ENCODE data around the gene TDRD7.

Gene TDRD7

DNA sequence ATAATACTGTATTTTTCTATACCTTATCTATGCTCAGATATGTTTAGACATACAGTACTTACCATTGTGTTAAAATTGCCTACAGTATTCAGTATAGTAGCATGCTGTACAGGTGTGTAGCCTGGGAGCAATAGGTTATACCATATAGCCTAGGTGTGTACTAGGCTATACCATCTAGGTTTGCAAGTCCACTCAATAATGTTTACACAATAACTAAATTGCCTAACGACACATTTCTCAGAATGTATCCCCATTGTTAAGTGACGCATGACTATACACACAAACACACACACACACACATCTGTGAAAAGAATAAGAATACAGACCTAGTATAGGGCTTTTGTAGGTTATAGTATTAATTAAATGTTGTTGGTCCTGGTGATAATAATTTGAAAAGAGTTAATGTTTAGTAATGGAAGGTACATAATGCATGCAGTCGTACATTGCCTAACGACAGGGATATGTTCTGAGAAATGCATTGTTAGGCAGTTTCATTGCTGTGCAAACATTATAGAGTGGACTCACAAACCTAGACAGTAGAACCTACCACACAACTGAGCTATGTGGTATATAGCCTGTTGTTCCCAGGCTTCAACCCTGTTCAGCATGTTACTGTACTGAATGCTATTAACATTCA is 13.6 kb downstream of the TDRD7 start:
- TF ChIP-seq, protein P1, sequence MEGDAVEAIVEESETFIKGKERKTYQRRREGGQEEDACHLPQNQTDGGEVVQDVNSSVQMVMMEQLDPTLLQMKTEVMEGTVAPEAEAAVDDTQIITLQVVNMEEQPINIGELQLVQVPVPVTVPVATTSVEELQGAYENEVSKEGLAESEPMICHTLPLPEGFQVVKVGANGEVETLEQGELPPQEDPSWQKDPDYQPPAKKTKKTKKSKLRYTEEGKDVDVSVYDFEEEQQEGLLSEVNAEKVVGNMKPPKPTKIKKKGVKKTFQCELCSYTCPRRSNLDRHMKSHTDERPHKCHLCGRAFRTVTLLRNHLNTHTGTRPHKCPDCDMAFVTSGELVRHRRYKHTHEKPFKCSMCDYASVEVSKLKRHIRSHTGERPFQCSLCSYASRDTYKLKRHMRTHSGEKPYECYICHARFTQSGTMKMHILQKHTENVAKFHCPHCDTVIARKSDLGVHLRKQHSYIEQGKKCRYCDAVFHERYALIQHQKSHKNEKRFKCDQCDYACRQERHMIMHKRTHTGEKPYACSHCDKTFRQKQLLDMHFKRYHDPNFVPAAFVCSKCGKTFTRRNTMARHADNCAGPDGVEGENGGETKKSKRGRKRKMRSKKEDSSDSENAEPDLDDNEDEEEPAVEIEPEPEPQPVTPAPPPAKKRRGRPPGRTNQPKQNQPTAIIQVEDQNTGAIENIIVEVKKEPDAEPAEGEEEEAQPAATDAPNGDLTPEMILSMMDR (conservative IDR thresholded peaks at IDR 0.05; ENCODE audit: low read depth, low read length): no peak
- no peak overlapping the region for H3K4me3 ChIP-seq (ENCODE audit: low read depth, low read length)
- no peak for DNase-seq (ENCODE audit: low read depth)

DNA sequence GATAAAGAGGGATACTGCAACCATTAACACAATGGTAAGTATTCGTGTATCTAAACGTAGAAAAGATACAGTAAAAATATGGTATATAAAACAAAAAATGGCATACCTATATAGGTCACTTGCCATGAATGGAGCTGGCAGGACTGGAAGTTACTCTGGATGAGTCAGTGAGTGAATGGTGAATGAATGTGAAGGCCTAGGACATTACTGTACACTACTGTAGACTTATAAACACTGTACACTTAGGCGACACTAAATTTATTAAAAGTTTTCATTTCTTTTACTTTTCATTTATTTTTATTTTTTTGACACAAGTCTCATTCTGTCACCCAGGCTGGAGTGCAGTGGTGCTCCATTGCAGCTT is 14.1 kb downstream of the TDRD7 start:
- DNase-seq (ENCODE audit: low read depth): no peak
- TF ChIP-seq, protein P1 (conservative IDR thresholded peaks at IDR 0.05; ENCODE audit: low read depth, low read length): no peak
- H3K4me3 ChIP-seq (ENCODE audit: low read depth, low read length): no peak overlapping the region

DNA sequence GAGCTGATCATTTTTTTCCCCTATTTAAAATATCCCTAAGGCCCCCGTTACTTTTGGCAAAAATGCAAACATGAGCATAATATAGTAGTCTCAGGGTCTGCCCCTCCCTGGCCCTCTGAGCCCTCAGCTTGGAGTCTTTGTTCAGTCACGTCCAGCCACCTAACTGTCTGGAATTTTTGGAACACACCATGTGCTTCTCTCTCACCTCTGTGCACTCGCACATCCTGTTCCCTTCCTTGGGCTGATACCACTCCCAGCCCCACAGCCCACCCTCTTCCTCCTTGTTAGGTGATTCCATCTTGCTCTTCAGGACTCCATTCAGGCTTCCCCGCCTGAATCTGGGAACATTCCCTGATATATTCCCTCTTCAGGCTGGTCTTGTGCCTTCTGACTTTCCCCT is 16.0 kb downstream of the TDRD7 start:
- TF ChIP-seq, protein P1 (conservative IDR thresholded peaks at IDR 0.05; ENCODE audit: low read depth, low read length): no peak
- no peak for DNase-seq (ENCODE audit: low read depth)
- H3K4me3 ChIP-seq (ENCODE audit: low read depth, low read length): no peak overlapping the region

DNA sequence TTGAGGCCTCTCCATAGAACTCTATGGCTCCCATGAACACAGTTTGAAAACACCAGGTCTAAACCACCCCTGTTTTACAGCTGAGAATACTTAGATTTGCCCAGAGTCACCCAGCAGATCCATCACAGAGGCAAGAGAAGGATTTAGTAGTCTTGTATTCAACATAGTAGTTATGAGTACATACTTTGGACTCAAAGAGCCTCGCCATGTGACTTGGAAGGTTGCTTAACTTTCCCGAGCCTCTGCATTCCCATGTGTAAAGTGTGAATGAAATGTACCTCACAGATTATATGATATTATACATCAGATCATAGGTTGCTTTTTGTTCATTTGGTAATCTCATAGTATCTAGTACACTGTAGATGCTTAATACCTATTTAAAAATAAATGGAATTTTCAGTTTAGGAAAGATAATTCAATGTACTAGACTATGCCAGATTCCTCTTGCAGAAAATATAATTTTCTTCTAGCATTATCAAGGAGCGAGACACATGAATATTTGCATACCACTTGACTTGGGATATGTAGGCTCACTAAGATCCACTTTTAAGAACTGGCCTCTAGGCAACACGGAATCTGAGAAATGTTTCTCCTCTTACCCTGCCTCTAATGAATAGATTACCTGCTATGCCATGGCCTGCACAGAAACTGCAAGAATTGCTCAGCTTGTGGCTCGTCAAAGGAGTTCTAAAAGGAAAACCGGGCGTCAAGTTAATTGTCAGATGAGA is 18.6 kb downstream of the TDRD7 start:
- TF ChIP-seq, protein P1 (conservative IDR thresholded peaks at IDR 0.05; ENCODE audit: low read depth, low read length): no peak
- DNase-seq (ENCODE audit: low read depth): no peak
- H3K4me3 ChIP-seq (ENCODE audit: low read depth, low read length): no peak overlapping the region

DNA sequence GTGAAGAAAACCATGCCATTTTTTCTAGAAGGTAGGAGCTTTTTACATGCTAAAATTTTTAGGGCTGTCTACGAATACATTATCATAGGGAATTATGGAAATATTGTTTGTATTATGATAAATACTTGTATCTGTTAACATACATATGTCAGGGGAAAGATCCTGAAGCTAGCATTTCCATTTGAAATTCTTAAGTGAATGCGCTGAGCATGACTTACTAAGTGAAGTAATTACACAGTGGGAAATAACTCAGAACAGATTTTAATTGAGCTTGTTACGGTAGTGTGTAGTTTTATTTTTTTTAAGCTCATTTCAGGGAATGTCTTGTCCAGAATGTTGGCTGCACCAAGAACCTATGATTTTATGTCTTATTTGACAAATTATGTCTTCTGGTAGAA is 19.1 kb downstream of the TDRD7 start:
- TF ChIP-seq, protein P1 (conservative IDR thresholded peaks at IDR 0.05; ENCODE audit: low read depth, low read length): no peak
- no peak overlapping the region for H3K4me3 ChIP-seq (ENCODE audit: low read depth, low read length)
- DNase-seq (ENCODE audit: low read depth): no peak

DNA sequence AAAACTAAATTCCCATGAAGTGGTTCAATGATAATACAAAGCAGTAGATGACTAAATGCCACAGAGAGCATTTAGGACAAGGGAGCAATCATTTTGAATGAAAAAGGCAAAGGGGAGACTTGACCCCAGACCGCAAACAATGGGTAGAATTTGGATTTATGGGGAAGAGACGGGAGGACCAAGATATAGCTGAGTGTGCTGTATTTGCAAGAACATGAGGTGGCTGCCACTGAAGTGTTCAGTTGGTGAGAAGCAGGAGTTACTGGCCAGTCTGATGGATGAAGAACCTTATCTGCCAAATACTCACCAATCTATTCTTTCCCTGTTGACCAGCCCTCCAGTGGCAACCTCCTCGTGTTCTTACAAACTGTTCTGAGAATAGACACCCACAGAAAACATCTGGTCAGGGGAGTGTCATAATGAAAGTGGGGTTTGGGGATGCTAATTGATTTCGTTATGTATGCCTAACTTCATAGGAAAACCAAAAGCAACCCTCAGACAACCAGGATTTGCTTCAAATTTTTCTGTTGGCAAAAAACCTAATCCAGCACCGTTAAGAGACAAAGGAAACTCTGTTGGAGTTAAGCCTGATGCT is 19.8 kb downstream of the TDRD7 start:
- no peak for DNase-seq (ENCODE audit: low read depth)
- TF ChIP-seq, protein P1 (conservative IDR thresholded peaks at IDR 0.05; ENCODE audit: low read depth, low read length): no peak
- H3K4me3 ChIP-seq (ENCODE audit: low read depth, low read length): no peak overlapping the region

Data from choroid plexus epithelial cell (primary cell).